SHP77 (cell line): ENCODE measurements around the gene CISD1.
"Not testable (repeated sequence)": the region's sequence is repeated elsewhere in the genome, so short reads cannot be mapped to it uniquely, and the experiment has no call there.

Source experiments
- DNase-seq, 2 experiments: peaks; one replicate each; lab custom pipeline; 2025; lab: John Stamatoyannopoulos, UW

CISD1 gene

DNA sequence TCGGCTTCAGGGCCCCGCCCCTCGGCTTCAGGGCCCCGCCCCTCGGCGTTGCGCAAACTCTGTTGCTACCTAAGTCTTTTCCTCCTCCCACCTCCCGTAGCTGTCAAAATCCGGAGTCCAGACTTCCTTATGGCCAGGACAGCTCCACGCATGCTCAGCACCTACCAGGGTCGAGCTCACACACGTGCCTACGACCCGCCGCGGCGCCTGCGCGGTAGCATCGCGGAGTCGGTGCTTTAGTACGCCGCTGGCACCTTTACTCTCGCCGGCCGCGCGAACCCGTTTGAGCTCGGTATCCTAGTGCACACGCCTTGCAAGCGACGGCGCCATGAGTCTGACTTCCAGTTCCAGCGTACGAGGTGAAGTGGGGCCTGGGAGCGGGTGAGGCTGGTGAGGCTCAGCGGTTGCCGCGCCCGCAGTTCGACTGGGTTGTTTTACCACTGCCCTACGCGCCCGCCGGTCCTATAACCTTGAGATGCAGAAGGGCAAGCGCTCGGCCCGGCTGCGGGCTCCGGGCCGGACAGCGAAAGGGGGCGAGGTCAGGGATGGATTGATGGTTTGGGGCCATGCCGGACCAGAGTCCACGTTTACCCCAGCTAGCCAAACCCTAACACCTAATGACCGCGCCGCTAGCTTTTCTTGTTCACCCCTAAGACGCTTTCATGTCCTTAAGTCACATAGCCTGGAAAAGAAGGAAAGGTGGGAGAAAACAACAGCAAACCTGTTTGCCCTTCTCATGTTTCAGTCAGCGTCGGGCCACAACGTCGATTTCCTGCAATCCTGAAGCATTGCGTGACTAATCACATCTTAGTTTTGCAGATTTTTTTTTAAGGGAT, at the start of gene CISD1:
Gene CISD1, plus strand, starts transcription at position 217 of the 836 bp plus-strand sequence. Its CDS starts 112 bp downstream, at position 329.
- peak; percentile 87 to 92 for DNase-seq

DNA sequence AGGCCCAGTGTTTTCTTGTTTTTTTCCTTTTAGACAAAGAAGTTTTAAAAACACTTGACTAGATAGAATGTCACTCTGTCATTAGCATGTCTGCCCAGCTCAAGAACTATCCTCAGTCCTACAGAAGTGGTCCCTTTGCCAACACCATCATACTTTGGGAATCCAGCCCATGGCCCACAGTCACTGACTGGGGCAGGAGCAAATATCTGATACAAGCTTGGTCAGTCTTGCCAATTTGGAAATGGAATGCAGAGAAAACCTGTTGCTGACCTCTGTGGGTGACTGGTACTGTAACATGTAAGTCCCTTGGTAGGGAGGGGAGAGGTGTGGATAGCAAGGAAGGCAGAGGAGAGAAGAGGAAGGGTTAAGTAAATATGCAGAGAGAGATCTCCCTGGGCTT, 49.1 kb upstream of the CISD1 start:
- no peak for DNase-seq

DNA sequence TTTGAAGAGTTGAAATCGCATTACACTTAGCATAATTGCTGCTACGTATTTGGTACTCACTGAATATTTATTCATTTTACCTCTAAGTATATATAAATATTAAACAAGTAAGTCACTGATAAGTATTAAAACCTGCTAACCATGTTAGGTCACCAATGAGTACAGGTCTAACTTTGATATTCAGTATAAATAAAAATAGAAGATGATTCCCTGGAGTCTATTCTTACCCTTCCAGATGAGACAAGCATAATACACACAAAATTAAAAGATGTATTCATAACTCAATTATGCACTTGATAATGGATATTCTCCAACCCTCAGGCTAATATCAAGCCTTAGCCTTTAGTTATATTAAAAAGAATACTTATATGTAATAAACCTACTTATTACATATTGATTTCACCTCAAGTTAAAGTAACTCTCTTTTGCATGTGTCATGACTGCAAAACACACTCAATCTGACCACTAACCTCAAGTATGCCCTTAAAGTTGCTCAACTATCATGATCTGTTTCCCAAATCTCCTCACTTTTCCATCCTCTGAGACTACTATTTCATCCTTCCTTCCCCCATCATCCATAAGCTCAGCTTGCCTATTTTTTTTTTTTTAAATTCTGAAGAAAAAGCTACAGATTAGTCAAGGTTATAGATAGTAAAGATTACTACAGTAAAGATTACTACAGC, 48.1 kb upstream of the CISD1 start:
- DNase-seq, result no peak

DNA sequence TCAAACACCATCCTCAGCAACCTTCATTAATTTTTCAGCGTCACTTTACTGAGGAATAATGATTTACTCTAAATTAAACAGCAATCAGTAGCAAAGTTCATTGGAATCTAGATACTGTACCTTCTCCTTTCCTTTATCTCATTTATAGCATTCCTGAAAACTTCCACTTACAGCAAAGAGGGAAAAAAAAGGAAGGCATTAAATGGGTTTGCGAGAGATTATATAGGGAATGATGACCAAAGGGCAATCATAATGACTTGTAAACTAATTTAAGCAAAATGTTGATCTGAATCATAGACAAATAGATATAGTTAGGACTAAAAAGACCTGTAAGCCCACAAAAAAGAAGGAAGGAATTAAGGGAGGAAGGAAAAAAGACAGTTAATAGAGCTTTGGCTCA, 43.3 kb upstream of the CISD1 start:
- no peak for DNase-seq

DNA sequence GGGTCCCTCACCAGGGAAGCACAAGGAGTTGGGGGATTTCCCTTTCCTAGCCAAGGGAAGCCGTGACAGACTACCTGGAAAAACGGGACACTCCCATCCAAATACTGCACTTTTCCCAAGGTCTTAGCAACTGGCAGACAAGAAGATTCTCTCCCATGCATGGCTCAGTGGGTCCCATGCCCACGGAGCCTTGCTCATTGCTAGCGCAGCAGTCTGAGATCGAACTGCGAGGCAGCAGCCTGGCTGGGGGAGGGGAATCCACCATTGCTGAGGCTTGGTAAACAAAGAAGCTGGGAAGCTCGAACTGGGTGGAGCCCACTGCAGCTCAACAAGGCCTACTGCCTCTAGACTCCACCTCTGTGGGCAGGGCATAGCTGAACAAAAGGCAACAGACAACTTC, 39.1 kb upstream of the CISD1 start:
- DNase-seq, result not testable (repeated sequence)

DNA sequence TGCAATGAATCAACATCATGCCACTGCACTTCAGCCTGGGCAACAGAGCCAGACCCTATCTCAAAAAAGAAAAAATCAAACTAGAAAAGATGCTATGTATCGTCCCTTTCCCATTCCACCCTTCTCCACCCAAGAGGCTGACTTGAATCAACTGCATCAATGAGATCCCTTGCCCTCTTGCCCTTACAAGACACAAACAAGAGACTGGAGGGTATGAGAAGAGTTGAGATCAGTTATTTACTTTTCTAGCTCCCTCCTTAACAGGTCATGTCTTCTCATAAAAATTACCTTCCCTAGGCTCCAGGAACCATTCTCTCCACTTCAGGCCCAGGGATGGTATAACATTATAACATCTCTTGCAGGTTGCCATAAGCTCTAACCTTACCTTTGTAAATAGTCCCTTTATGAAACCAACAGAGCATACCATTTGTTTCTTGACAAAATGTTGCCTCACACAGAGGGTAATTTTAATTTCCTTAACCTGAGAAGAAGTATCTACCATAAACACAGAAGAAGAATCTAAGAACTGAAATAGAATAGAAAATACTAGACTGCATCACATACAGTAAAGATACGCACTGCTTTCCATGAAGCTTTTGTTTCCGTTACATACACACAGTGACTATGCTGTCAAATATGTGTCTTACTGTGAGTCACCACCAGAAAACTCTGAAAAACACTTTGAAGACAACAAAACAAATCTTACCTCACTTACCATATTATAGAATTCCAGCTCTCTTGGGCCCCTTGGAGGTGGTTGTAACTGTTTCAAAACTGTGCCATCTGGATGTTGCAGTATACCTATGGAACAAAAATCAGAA, 31.7 kb upstream of the CISD1 start:
- no peak for DNase-seq

DNA sequence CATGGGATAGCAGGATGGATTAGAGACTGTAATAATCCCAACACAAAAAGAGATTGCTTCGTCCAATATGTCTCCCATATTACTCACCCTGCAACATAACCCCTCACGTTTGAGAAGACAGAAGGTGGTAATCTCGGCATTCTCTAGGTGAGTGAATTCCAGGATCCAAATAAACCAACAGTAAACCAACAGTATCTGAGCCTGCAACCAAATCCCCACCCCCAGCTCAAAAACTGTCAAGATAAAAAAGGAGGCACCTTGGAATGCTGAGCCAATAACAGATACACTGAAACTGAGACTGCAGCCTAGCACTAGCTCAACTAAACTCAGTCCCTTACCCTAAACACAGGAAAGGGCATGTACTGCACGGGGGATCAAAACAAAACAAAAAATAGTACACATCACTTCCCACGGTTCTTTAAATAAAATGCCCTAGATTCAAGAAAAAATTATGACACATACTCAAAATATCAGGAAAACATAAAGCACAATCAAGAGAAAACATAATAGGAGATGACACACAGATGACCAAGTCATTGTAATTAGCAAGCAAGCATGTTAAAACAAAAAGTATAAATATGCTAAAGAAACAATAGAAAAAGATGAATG, 29.3 kb upstream of the CISD1 start:
- no peak for DNase-seq

DNA sequence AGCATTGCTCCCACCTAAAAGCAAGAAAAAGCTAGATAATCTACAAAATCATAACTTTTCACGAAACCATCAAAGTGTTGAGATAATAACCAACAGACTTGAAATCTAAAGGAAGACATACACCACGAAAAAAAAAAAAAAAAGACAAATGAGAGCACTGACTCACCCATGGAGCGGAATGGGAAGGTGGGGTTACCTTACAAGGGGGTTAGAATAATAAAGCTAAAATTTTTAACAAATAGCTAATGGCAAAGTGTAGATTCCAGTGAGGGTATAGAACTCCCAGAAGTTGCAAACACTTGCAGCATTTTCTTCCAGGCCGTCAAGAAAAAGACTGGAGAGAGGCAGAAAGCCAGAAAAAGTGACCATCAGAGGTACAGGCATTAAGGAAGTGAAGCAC, 28.4 kb upstream of the CISD1 start:
- DNase-seq, result no peak

DNA sequence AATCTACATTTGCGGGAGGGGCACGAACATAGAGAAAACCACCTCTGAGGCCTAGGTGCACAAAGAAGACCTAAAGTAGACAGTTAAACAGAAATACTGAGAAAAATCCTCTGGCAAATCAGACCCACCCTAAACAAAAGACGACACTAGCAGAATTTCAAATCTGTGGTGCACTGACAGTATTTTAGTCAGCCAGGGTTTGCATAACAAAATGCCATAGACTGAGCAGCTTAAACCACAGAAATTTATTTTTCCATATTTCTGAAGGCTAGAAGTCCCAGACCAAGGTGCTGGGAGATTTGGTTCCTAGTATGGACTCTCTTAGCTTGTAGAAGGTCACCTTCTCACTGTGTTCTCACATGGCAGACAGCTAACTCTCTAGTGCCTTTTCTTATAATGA, 27.6 kb upstream of the CISD1 start:
- DNase-seq, result no peak

DNA sequence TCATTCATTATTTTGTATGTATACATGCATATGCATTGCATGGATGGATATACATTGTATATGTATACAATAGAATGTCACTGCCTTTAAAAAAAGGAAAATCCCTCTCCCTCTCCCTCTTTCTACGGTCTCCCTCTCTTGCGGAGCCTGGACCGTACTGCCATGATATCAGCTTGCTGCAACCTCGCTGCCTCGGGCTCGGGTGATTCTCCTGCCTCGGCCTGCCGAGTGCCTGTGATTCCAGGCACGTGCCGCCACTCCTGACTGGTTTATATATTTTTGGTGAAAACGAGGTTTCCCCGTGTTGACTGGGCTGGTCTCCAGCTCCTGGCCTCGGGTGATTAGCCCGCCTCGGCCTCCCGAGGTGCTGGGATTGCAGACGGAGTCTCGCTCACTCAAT, 25.7 kb upstream of the CISD1 start:
- no peak for DNase-seq

DNA sequence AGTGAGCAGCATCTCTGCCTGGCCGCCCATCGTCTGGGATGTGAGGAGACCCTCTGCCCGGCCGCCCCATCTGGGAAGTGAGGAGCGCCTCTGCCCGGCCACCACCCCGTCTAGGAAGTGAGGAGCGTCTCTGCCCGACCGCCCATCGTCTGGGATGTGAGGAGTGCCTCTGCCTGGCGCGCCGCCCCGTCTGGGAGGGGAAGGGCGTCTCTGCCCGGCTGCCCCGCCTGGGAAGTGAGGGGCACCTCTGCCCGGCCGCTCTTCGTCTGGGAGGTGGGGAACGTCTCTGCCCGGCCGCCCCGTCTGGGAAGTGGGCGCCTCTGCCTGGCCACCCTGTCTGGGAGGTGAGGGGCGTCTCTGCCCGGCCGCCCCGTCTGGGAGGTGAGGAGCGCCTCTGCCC, 25.2 kb upstream of the CISD1 start:
- not testable (repeated sequence) for DNase-seq

DNA sequence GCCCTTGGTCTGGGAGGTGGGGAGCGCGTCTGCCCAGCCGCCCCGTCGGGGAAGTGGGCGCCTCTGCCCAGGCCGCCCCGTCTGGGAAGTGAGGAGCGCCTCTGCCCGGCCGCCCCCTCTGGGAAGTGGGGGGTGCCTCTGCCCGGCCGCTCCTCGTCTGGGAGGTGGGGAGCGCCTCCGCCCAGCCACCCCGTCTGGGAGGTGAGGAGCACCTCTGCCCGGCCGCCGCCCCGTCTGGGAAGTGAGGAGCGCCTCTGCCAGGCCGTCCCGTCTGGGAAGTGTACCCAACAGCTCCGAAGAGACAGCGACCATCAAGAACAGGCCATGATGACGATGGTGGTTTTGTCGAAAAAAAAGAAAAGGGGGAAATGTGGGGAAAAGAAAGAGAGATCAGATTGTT, 24.7 kb upstream of the CISD1 start:
- not testable (repeated sequence) for DNase-seq

DNA sequence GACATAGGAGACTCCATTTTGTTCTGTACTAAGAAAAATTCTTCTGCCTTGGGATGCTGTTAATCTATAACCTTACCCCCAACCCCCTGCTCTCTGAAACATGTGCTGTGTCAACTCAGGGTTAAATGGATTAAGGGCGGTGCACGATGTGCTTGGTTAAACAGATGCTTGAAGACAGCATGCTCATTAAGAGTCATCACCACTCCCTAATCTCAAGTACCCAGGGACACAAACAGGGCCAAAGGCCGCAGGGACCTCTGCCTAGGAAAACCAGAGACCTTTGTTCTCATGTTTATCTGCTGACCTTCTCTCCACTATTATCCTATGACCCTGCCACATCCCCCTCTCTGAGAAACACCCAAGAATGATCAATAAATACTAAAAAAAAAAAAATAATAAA, 24.3 kb upstream of the CISD1 start:
- DNase-seq, result not testable (repeated sequence)

DNA sequence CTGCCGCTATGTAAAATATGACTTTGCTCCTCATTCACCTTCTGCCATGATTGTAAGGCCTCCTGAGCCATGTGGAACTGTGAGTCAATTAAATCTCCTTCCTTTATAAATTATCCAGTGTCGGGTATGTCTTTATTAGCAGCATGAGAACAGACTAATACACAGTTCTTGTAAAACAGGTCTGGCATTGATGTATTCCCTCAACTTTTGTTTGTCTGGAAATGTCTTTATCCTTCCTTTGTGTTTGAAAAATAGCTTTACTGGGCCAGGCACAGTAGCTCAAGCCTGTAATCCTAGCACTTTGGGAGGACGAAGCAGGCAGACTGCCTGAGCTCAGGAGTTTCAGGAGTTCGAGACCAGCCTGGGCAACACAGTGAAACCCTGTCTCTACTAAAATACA, 15.8 kb upstream of the CISD1 start:
- no peak for DNase-seq

DNA sequence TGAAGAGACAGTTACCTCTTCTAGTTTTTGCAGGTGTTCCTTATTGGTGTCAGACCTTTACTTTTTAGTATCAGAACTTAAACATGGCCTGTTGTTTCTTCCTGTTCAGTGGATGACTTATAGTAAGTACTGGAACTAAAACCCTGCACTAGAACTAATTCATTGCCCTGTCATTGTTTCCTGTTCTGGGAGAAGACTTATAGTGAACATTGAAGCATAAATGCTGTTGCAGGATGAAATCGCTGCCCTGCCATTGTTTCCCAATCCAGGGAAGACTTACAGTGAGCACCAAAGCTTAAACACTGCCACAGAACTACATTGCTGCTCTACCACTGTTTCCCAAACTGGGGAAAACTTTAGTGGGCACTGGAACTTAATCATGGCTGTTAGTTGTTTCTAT, 14.3 kb upstream of the CISD1 start:
- DNase-seq, result no peak

DNA sequence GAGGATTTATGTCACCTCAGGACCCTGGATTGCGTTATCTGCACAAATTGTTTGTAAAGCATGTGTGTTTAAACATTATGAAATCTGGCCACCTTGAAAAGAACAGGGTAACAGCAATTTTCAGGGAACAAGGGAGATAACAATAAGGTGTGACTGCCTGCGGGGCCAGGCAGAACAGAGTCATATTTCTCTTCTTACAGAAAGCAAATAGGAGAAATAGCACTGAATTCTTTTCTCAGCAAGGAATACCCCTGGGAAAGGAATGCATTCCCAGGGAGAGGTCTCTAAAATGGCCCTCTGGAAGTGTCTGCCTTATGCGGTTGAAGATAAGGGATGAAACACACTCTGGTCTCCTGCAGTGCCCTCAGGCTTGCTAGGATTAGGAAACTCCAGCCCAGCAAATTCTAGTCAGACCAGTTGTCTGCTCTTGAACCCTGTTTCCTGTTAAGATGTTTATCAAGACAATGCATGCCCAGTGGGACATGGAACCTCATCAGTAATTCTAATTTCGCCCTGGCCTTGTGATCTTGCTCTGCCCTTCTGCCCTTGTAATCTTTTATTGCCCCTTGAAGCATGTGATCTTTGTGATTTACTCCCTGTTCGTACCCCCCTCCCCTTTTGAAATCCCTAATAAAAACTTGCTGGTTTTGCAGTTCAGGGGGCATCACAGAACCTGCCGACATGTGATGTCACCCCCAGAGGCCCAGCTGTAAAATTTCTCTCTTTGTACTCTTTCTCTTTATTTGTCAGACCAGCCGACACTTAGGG, 12.8 kb upstream of the CISD1 start:
- DNase-seq, result not testable (repeated sequence)

DNA sequence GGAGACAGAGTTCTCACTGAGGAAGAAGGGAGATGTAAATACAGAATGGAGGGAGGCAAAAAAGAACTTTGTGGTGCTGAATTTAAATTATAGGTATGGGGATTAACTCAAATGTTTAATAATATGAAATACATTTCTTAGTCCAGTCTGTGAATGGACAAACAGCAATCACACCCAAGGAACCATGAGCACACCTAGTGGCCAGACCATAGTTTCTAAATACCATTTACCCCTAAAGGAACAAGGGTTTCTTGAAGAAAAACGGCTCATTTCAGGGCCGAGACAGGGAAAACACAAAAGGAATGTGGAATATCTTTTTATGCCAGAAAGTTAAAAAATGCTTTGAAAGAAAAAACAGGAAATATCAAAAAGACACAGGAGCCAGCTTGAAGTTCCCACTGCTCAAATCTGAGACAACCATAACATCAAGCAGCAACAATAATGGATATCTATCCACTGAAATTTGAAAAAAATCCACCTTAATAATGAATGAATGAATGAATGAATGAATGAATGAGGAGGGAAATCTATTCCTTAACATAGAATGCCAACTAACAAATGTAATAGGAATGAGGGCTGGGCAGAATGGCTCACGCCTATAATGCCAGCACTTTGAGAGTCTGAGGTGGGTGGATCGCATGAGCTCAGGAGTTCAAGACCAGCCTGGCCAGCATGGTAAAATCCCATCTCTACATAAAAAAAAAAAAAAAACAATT, 9.8 kb upstream of the CISD1 start:
- no peak for DNase-seq

DNA sequence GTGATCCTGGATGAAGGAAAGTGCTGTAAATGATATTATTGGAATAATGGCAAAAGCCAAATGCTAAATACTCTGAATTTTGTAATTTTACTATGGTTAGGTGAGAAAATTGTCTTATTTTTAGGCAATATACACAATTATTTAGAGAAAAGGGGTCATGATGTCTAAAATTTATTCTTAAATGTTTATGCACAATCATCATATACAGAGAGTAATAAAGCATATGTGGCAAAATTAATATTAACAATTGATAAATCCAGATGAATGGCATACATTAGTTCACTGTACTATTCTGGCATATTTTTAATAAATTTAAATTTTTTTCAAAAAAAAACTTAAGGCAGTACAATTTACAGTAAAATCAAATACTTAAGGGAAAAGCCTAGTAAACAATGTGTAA, 8.6 kb upstream of the CISD1 start:
- DNase-seq, result no peak

DNA sequence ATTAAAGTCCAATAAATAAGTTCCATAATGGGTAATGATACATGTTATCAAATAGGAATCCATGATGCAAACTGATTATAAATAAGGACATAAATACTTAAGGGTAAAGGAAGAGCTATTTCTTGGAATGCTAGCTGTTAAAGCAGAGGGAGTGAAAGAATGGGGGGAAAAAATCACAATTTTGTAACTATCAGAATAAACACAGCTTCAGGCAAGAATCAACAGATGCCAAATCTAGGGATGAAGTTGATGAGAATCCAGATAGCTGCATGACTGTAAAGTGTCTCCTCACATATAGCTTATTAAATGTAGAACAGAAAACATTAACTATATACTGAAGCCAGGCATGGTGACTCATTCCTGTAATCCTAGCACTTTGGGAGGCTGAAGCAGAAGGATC, 6.2 kb upstream of the CISD1 start:
- DNase-seq, result no peak

DNA sequence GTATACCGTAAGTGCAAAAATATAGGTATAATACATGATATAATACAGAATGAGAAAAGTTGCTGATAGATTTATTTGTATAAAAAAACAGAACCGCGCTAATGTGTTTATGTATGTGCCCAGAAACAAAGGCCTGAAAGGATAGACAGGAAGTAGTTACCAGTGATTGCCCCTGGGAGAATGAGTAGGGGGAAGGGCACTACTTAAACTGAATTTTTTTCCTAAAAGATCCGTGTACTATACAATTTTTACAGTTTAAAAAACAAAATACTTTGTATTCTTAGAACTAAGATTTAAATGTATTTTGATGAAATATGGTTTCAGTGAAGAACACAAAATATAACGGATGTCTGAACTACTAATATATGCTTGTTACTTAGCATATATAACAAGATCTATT, 4.2 kb upstream of the CISD1 start:
- DNase-seq, result no peak

DNA sequence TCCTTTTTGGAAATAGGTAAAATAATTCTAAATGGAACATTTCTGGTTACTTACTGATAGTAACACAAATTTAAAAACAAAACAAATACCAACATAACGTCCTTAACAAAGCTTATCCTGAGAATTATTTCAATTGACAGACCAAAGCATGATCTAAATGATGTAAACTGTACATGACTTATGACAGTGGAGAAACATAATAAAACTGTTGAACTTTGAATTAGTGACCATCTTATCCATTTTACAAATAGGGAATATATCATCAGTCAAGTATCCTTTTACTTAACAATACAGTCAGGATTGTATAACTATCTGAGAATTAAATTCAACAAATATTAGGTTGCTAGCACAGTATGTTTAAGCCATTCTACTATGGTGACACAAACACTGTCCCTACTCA, 3.7 kb upstream of the CISD1 start:
- DNase-seq, result no peak
